ENCODE results near the gene NHSL2. TPM values are rescaled to one million over a fixed set of nuclear protein-coding genes. Genes with fewer than 3 reads are reported as not detected.

NHSL2 gene
- total and polyA plus RNA-seq, 10 donors, result 0.24 to 20.8 (median 10.1) TPM

GRCh38 chrX:72117636-72118210 is 207.1 kb downstream of the NHSL2 start:
- H3K27me3 ChIP-seq (replicated peaks in 1 of 7), result peaks cover 0 to 16% (median 0%) of the 10 kb centered on the region in 7 donors
- no peak for DNase-seq
- peaks cover 0 to 34% (median 13%) of the 10 kb centered on the region in 6 donors for H3K4me1 ChIP-seq
- TF ChIP-seq, protein P1, sequence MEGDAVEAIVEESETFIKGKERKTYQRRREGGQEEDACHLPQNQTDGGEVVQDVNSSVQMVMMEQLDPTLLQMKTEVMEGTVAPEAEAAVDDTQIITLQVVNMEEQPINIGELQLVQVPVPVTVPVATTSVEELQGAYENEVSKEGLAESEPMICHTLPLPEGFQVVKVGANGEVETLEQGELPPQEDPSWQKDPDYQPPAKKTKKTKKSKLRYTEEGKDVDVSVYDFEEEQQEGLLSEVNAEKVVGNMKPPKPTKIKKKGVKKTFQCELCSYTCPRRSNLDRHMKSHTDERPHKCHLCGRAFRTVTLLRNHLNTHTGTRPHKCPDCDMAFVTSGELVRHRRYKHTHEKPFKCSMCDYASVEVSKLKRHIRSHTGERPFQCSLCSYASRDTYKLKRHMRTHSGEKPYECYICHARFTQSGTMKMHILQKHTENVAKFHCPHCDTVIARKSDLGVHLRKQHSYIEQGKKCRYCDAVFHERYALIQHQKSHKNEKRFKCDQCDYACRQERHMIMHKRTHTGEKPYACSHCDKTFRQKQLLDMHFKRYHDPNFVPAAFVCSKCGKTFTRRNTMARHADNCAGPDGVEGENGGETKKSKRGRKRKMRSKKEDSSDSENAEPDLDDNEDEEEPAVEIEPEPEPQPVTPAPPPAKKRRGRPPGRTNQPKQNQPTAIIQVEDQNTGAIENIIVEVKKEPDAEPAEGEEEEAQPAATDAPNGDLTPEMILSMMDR (IDR thresholded peaks at IDR 0.05 in 8 of 11, conservative IDR thresholded peaks at IDR 0.05 in 3 of 11), result no peak
- TF ChIP-seq POLR2A (IDR thresholded peaks at IDR 0.05), result no peak
- no peak for TF ChIP-seq POLR2AphosphoS5 (IDR thresholded peaks at IDR 0.05)
- H3K36me3 ChIP-seq, result no peaks in the 10 kb centered on the region
- no peak overlapping the region for H3K27ac ChIP-seq
- WGBS, 5 donors, result 88 to 100% (median 95%) methylated on average over 2 of the region's 2 CpGs
- intact Hi-C loops (cut with DNase I; ENCODE audit: low total_unique reads), result no loop called here
- no peak overlapping the region for H3K4me3 ChIP-seq
- H3K9me3 ChIP-seq, result no peaks in the 10 kb centered on the region

- 62 to 73% (median 67%) methylated on average over 6 of the region's 6 CpGs for WGBS, 5 donors
- DNase-seq, result no peak
- H3K4me3 ChIP-seq, result peak overlapping the region in 1 of 8 donors; percentile 35
- H3K9me3 ChIP-seq, result no peaks in the 10 kb centered on the region
- peaks cover 0 to 21% (median 0%) of the 10 kb centered on the region in 7 donors for H3K27me3 ChIP-seq (replicated peaks in 1 of 7)
- TF ChIP-seq POLR2A (IDR thresholded peaks at IDR 0.05), result no peak
- no peak for TF ChIP-seq POLR2AphosphoS5 (IDR thresholded peaks at IDR 0.05)
- TF ChIP-seq, protein P1 (IDR thresholded peaks at IDR 0.05 in 8 of 11, conservative IDR thresholded peaks at IDR 0.05 in 3 of 11), result no peak
- peaks cover 0 to 56% (median 35%) of the 10 kb centered on the region in 6 donors for H3K4me1 ChIP-seq
- H3K36me3 ChIP-seq, result no peaks in the 10 kb centered on the region
- peak overlapping the region in 7 of 8 donors; percentile 56 to 88 (median 76) for H3K27ac ChIP-seq
- intact Hi-C loops (cut with DNase I; ENCODE audit: low total_unique reads), result no loop called here
Measured at GRCh38 chrX:72120837-72121236, 210.2 kb downstream of the NHSL2 start.

GRCh38 chrX:72121383-72121782 is 210.7 kb downstream of the NHSL2 start:
- 1 to 13% (median 5%) methylated on average over 3 of the region's 3 CpGs for WGBS, 5 donors
- TF ChIP-seq, protein P1 (IDR thresholded peaks at IDR 0.05 in 8 of 11, conservative IDR thresholded peaks at IDR 0.05 in 3 of 11), result no peak
- TF ChIP-seq POLR2A (IDR thresholded peaks at IDR 0.05), result no peak
- peak in 1 of 3 donors; percentile 54 for TF ChIP-seq POLR2AphosphoS5 (IDR thresholded peaks at IDR 0.05)
- peak overlapping the region in 7 of 8 donors; percentile 56 to 88 (median 76) for H3K27ac ChIP-seq
- peak; percentile 86 for DNase-seq
- intact Hi-C loops (cut with DNase I; ENCODE audit: low total_unique reads), result no loop called here
- H3K36me3 ChIP-seq, result no peaks in the 10 kb centered on the region
- H3K4me1 ChIP-seq, result peaks cover 0 to 61% (median 40%) of the 10 kb centered on the region in 6 donors
- peaks cover 0 to 25% (median 0%) of the 10 kb centered on the region in 7 donors for H3K27me3 ChIP-seq (replicated peaks in 1 of 7)
- H3K9me3 ChIP-seq, result no peaks in the 10 kb centered on the region
- peak overlapping the region in 1 of 8 donors; percentile 35 for H3K4me3 ChIP-seq

- intact Hi-C loops (cut with DNase I; ENCODE audit: low total_unique reads), result no loop called here
- H3K36me3 ChIP-seq, result no peaks in the 10 kb centered on the region
- peak overlapping the region in 7 of 8 donors; percentile 6 to 88 (median 76) for H3K27ac ChIP-seq
- peaks cover 0 to 73% (median 46%) of the 10 kb centered on the region in 6 donors for H3K4me1 ChIP-seq
- H3K9me3 ChIP-seq, result no peaks in the 10 kb centered on the region
- DNase-seq, result no peak
- peaks cover 0 to 25% (median 0%) of the 10 kb centered on the region in 7 donors for H3K27me3 ChIP-seq (replicated peaks in 1 of 7)
- WGBS, 5 donors, result 57 to 77% (median 66%) methylated on average over 5 to 6 of the region's 6 CpGs
- H3K4me3 ChIP-seq, result peak overlapping the region in 1 of 8 donors; percentile 35
- TF ChIP-seq POLR2A (IDR thresholded peaks at IDR 0.05), result no peak
- TF ChIP-seq POLR2AphosphoS5 (IDR thresholded peaks at IDR 0.05), result no peak
- TF ChIP-seq, protein P1 (IDR thresholded peaks at IDR 0.05 in 8 of 11, conservative IDR thresholded peaks at IDR 0.05 in 3 of 11), result no peak
Measured at GRCh38 chrX:72122621-72123337, 212.1 kb downstream of the NHSL2 start.

Data from spleen (tissue), 11 donors.